H9 (cell line): ENCODE measurements around the gene HPGDS. TPM values are rescaled to one million over a fixed set of nuclear protein-coding genes. Genes with fewer than 3 reads are reported as not detected.

Experiments
- DNase-seq: peaks from one replicate; pipeline ENCODE4 v3.0.0-alpha.2; 2017
- H2AFZ ChIP-seq: one replicate; pipeline ENCODE4 v1.6.1; 2013; ENCODE audit warnings: mild to moderate bottlenecking, low read length, control low read depth, moderate library complexity
- H2AK5ac ChIP-seq: 2 replicates; pipeline ENCODE4 v1.6.1; 2013; ENCODE audit warnings: low read length, control low read depth, mixed read lengths; ENCODE audit not compliant: insufficient read length
- H2BK120ac ChIP-seq: one replicate; pipeline ENCODE4 v1.6.1; 2013; ENCODE audit warnings: low read depth, mild to moderate bottlenecking, low read length, control low read depth, inconsistent platforms; ENCODE audit not compliant: poor library complexity, severe bottlenecking
- H2BK12ac ChIP-seq: 2 replicates; pipeline ENCODE4 v1.6.1; 2013; ENCODE audit warnings: low read length, control low read depth, mixed read lengths, low read depth; ENCODE audit not compliant: insufficient read length
- H2BK15ac ChIP-seq: 2 replicates; pipeline ENCODE4 v1.6.1; 2013; ENCODE audit warnings: low read depth, low read length, control low read depth
- H2BK20ac ChIP-seq: one replicate; pipeline ENCODE4 v1.6.1; 2013; ENCODE audit warnings: low read depth, mild to moderate bottlenecking, low read length, control low read depth, inconsistent platforms; ENCODE audit not compliant: poor library complexity, severe bottlenecking
- H2BK5ac ChIP-seq: 2 replicates; pipeline ENCODE4 v1.6.1; 2013; ENCODE audit warnings: low read length, control low read depth, mixed read lengths; ENCODE audit not compliant: insufficient read length
- H3K14ac ChIP-seq: 2 replicates; pipeline ENCODE4 v1.6.1; 2013; ENCODE audit warnings: low read length, control low read depth; ENCODE audit not compliant: insufficient read depth
- H3K18ac ChIP-seq: 2 replicates; pipeline ENCODE4 v1.6.1; 2013; ENCODE audit warnings: low read depth, mild to moderate bottlenecking, mixed read lengths, low read length, control low read depth; ENCODE audit not compliant: insufficient read length
- H3K23ac ChIP-seq: 2 replicates; pipeline ENCODE4 v1.6.1; 2013; ENCODE audit warnings: low read length, control low read depth, mixed read lengths, low read depth; ENCODE audit not compliant: insufficient read length
- H3K23me2 ChIP-seq: 2 replicates; pipeline ENCODE4 v1.6.1; 2013; ENCODE audit warnings: low read depth, mild to moderate bottlenecking, mixed read lengths, low read length, control low read depth; ENCODE audit not compliant: insufficient read length, poor library complexity, severe bottlenecking
- H3K27ac ChIP-seq: 2 replicates; pipeline ENCODE4 v1.5.1; 2013; ENCODE audit warnings: low read length, control low read depth, mixed read lengths, low read depth; ENCODE audit not compliant: insufficient read length
- H3K27me3 ChIP-seq: 2 replicates; pipeline ENCODE4 v1.6.1; 2013; ENCODE audit warnings: low read length, control low read depth, inconsistent platforms; ENCODE audit not compliant: insufficient read depth
- H3K4ac ChIP-seq: 2 replicates; pipeline ENCODE4 v1.6.1; 2013; ENCODE audit warnings: low read depth, mild to moderate bottlenecking, control low read depth, inconsistent platforms, low read length, moderate library complexity
- H3K4me1 ChIP-seq: 2 replicates; pipeline ENCODE4 v1.6.1; 2013; ENCODE audit warnings: low read length, control low read depth, inconsistent platforms; ENCODE audit not compliant: insufficient read depth
- H3K4me2 ChIP-seq: 2 replicates; pipeline ENCODE4 v1.6.1; 2013; ENCODE audit warnings: low read length, control low read depth, mixed read lengths; ENCODE audit not compliant: insufficient read length, insufficient read depth
- H3K56ac ChIP-seq: 2 replicates; pipeline ENCODE4 v1.6.1; 2013; ENCODE audit warnings: low read depth, mild to moderate bottlenecking, mixed read lengths, low read length, control low read depth; ENCODE audit not compliant: insufficient read length
- H3K79me1 ChIP-seq: 2 replicates; pipeline ENCODE4 v1.6.1; 2013; ENCODE audit warnings: low read depth, mild to moderate bottlenecking, moderate library complexity, low read length, control low read depth, inconsistent platforms; ENCODE audit not compliant: insufficient read depth, poor library complexity, severe bottlenecking
- H3K79me2 ChIP-seq: 2 replicates; pipeline ENCODE4 v1.6.1; 2013; ENCODE audit warnings: low read length, control low read depth, inconsistent platforms; ENCODE audit not compliant: insufficient read depth
- H3K9ac ChIP-seq: 2 replicates; pipeline ENCODE4 v1.6.1; 2013; ENCODE audit warnings: low read length, control low read depth, mixed read lengths; ENCODE audit not compliant: insufficient read length; ENCODE audit errors: extremely low read depth
- H3K9me3 ChIP-seq: one replicate; pipeline ENCODE4 v1.6.1; 2013; ENCODE audit warnings: low read depth, low read length, inconsistent platforms; ENCODE audit not compliant: control insufficient read depth
- H3T11ph ChIP-seq: one replicate; pipeline ENCODE4 v1.6.1; 2013; ENCODE audit warnings: mild to moderate bottlenecking, low read length, control low read depth, inconsistent platforms
- H4K20me1 ChIP-seq: one replicate; pipeline ENCODE4 v1.6.1; 2013; ENCODE audit not compliant: control insufficient read depth, insufficient read length, insufficient read depth
- H4K5ac ChIP-seq: 2 replicates; pipeline ENCODE4 v1.6.1; 2013; ENCODE audit warnings: low read depth, mild to moderate bottlenecking, mixed read lengths, low read length, control low read depth; ENCODE audit not compliant: insufficient read length
- H4K8ac ChIP-seq: replicated peaks from 2 replicates; pipeline ENCODE4 v1.6.1; 2013; ENCODE audit warnings: low read length, control low read depth, mixed read lengths, low read depth; ENCODE audit not compliant: insufficient read length
- H4K91ac ChIP-seq: 2 replicates; pipeline ENCODE4 v1.6.1; 2013; ENCODE audit warnings: low read depth, mild to moderate bottlenecking, moderate library complexity, mixed read lengths, low read length, control low read depth; ENCODE audit not compliant: insufficient read length
- H3K27ac Mint-ChIP-seq, 3 experiments: 2 replicates in 2 of 3; 3 replicates in 1 of 3; pipeline ENCODE4 v1.8.0; 2020 to 2021; ENCODE audit warnings: mixed read lengths in 3 of 3, mild to moderate bottlenecking in 1 of 3, moderate library complexity in 1 of 3
- H3K27me3 Mint-ChIP-seq: 2 replicates; pipeline ENCODE4 v1.8.0; 2021; ENCODE audit warnings: low read depth, mild to moderate bottlenecking, moderate library complexity, mixed read lengths
- H3K36me3 Mint-ChIP-seq, 3 experiments: 2 replicates in 2 of 3; 3 replicates in 1 of 3; pipeline ENCODE4 v1.8.0; 2020 to 2021; ENCODE audit warnings: low read depth in 3 of 3, mixed read lengths in 3 of 3; ENCODE audit not compliant: insufficient read depth in 1 of 3
- H3K4me1 Mint-ChIP-seq, 2 experiments: 2 replicates each; pipeline ENCODE4 v1.8.0; 2020; ENCODE audit warnings: mixed read lengths in 2 of 2
- H3K4me3 Mint-ChIP-seq, 2 experiments: 2 replicates in 1 of 2; 3 replicates in 1 of 2; pipeline ENCODE4 v1.8.0; 2020 to 2021; ENCODE audit warnings: mild to moderate bottlenecking in 2 of 2, mixed read lengths in 2 of 2, moderate library complexity in 1 of 2
- H3K9me3 Mint-ChIP-seq, 2 experiments: 2 replicates in 1 of 2; 3 replicates in 1 of 2; pipeline ENCODE4 v1.8.0; 2020; ENCODE audit warnings: mild to moderate bottlenecking in 2 of 2, mixed read lengths in 2 of 2, moderate library complexity in 1 of 2
- CTCF ChIP-seq: fragments of 200-600 bp; sonication (generic); conservative IDR thresholded peaks from 3 replicates; pipeline ENCODE4 v1.8.0; 2021; ENCODE audit warnings: antibody characterized with exemption, mild to moderate bottlenecking
- WGBS: extraction: QIAGEN DNeasy Blood & Tissue Kit; methylation state at CpG from one replicate; pipeline ENCODE4 v1.1.7; 2013; ENCODE audit warnings: missing lambda C conversion rate, low lambda C conversion rate, mixed read lengths; ENCODE audit not compliant: insufficient read length; ENCODE audit errors: extremely low coverage; 5-methylcytosine and 5-hydroxymethylcytosine counted together
- total RNA-seq: library from RNA; stranded (reverse); gene quantifications from 2 replicates; pipeline ENCODE4 v1.2.1, GENCODE V29; 2021

HPGDS gene
- total RNA-seq, 1 experiment from 2014 or later = not detected

- Histone ChIP-seq H3K23ac (no peak overlapping the region), H3K4ac (no peak overlapping the region), H3K27ac (no peak overlapping the region), H3K79me2 (no peaks in the 10 kb centered on the region), H3K9ac (no peak overlapping the region), H2BK15ac (no peak overlapping the region), H3K56ac (no peak overlapping the region), H2BK5ac (no peak overlapping the region), H3K79me1 (no peaks in the 10 kb centered on the region), H2BK12ac (no peak overlapping the region), H3K23me2 (no peaks in the 10 kb centered on the region), H2AFZ (no peak overlapping the region), H4K20me1 (no peaks in the 10 kb centered on the region), H3K18ac (no peak overlapping the region), H3K14ac (no peak overlapping the region), H3K4me1 (no peaks in the 10 kb centered on the region), H2BK120ac (no peak overlapping the region), H4K8ac (no peak overlapping the region), H3T11ph (no peak overlapping the region), H3K27me3 (no peaks in the 10 kb centered on the region), H3K4me2 (no peak overlapping the region), H3K9me3 (no peaks in the 10 kb centered on the region), H4K5ac (no peak overlapping the region), H4K91ac (no peak overlapping the region), H2BK20ac (no peak overlapping the region), H2AK5ac (no peak overlapping the region)
- no peaks in the 10 kb centered on the region for H3K27me3 Mint-ChIP-seq
- TF ChIP-seq CTCF = no peak
- DNase-seq = no peak
- no peaks in the 10 kb centered on the region for H3K9me3 Mint-ChIP-seq
- H3K36me3 Mint-ChIP-seq = peaks cover 36 to 68% (median 63%) of the 10 kb centered on the region in 3 experiments
- WGBS = no CpG with 5 or more reads among the region's 2 CpGs
- no peak overlapping the region for H3K27ac Mint-ChIP-seq
- no peaks in the 10 kb centered on the region for H3K4me1 Mint-ChIP-seq
- H3K4me3 Mint-ChIP-seq = no peak overlapping the region
These were observed 63.9 kb downstream of the HPGDS start for GRCh38 chr4:94278781-94279180.
